Raji (cell line): ENCODE data around the gene PSMD13.

ENCODE experiments used
- POLR2A ChIP-seq: IDR thresholded peaks from 2 replicates; pipeline ENCODE4 v1.6.1; 2011; ENCODE audit warnings: low read depth, low read length, control low read depth; ENCODE audit not compliant: insufficient read depth

Gene PSMD13

DNA sequence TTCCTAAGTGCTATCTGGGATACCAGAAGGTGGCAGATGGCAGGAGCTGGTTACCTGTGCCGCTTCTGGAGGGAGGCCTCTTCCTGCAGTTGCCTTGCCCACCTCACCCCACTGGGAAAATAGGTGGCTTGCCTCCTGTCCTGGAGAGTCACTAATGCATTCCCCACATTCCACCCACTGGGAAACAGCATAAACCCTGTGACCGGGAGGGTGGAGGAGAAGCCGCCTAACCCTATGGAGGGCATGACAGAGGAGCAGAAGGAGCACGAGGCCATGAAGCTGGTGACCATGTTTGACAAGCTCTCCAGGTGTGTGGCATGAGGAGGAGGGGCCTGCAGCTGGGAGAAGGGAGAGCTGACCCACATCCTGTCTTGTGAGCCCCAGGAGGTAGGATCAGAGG is 23.7 kb upstream of the PSMD13 start:
- no peak for TF ChIP-seq POLR2A

DNA sequence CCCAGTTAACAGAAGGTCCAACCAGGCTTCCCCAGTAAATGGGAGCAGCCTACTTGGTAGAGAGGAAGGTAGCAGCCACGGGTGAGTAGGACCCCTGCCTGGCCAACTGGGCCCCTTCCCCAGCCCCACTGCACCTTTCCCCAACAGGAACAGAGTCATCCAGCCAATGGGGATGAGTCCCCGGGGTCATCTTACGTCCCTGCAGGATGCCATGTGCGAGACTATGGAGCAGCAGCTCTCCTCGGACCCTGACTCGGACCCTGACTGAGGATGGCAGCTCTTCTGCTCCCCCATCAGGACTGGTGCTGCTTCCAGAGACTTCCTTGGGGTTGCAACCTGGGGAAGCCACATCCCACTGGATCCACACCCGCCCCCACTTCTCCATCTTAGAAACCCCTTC is 22.7 kb upstream of the PSMD13 start:
- TF ChIP-seq POLR2A: no peak

DNA sequence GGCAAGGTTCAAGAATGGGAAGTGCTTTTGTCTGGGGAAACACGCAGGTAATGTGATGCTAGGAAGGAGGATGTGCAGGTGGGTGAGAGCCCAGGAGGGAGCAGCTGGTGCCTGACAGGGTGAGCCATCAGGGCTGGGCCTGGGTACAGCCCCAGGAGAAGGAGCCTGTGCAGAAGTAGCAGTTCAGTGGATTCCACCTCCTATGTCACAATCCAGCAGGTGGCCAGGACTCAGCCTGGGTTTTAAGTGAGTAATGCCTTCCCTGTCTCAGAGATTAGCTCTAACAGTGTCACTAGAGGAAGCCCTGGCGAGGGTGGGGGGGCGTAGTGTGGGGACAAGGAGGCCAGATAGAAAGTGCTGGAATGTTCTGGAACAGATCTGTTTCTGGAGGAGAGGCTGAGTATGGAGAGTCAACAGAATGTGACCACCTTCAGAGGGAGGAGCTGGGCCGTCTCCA is 21.2 kb upstream of the PSMD13 start:
- no peak for TF ChIP-seq POLR2A

DNA sequence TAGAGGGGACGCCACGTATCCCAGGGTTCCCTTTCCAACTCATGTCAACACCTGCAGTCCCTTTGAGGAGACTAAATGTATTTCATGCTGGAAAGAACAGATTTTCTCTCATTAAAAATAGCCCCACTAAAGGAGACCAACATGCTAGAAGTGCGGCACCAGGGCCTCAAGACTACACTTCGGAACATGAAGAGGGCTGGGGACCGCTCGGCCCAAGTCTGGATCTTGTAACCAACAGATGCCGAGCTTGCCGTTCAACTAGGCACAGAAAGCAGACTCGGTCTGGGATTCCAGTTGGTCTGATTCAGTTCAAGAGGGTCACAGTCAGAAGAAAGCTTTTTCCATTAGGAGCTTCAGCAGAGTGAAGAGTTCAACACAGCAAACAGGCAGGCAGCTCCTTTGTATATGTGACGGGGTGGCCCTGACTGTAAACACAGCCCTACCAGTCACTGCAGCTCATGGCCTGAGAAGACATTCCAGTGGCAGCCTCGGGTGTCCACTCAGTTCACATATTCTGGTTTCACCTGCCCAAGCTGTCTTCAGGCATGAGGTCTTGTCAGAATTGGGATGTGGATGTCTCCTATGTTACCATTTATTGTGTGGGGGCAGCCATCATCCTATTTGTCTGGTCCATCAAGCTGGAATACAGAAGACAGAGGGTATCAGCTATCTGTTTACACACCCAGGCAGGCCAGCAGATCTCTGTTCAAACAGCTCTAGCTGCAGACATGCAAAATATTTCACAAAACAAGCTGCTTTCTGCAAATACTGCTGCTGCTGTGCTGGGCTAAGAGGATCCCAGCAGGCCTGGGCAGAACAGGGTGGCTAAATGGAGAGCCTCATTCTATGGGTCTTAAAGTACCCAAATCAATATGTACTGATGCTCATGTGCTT is 20.4 kb upstream of the PSMD13 start:
- no peak for TF ChIP-seq POLR2A

DNA sequence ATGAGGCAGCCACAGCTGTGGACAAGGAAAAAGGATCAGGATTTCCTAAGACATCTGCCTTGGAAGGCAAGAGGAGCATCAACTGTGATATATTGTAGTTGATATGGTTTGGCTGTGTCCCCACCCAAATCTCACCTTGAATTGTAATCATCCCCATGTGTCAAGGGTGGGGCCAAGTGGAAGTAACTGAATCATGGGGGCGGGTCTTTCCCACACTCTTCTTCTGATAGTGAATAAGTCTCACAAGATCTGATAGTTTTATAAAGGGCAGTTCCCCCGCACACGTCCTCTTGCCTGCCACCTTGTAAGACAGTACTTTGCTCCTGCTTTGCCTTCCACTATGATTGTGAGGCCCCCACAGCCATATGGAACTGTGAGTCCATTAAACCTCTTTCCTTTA is 19.1 kb upstream of the PSMD13 start:
- no peak for TF ChIP-seq POLR2A

DNA sequence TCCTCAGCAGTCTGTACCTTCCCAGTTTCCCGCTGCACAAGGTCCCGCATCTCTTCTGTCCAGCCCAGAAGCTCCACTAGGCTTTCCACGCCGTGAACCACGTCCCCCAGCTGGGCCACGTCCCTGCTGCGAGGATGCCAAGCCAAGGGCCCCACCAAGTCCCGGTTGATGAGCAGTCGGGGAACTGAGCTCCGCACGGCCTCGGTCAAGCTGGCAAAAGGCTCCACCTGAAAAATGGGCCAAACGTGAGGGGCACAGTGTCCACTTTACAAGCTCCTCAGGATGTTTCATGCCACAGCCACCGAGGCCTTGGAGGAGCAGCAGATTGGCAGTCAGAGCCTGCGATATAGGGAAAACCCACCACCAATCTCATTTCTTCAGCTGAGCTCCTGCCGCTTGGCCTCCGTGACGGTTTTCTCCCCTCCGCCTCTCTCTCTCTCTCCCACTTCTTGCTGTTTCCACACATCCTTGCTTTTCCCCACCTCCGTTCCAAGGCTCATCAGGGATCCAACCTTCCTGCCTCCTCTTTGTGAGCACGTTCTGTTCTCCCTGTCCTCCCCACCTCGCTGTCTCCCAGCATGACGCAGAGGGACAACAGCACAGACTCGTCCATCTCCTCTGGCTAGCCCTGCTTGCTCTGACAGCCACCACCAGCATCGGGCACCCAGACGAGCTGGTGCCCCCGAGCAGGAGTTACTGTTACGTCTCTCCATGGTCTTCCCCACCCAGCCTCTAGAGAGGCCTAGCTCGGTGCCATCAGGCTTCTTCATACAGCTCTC is 17.8 kb upstream of the PSMD13 start:
- TF ChIP-seq POLR2A: no peak

DNA sequence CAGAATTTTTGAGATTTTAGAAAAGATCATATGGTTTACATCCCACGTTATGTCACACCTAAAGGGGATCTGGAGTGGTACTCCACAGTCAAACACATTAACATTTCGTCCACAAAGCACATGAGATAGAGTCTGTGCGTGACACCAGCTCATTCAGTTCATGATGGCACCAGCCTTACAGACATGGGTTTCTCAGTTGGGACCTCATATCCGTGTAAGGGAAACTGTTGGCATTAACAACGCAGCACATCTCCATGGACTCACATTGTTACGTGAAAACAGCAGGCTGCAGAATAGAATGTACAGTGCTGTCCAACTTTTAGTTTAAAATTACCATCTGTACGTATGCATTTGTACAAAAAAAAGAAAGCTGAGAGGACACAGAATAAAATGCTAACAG is 15.2 kb upstream of the PSMD13 start:
- no peak for TF ChIP-seq POLR2A

DNA sequence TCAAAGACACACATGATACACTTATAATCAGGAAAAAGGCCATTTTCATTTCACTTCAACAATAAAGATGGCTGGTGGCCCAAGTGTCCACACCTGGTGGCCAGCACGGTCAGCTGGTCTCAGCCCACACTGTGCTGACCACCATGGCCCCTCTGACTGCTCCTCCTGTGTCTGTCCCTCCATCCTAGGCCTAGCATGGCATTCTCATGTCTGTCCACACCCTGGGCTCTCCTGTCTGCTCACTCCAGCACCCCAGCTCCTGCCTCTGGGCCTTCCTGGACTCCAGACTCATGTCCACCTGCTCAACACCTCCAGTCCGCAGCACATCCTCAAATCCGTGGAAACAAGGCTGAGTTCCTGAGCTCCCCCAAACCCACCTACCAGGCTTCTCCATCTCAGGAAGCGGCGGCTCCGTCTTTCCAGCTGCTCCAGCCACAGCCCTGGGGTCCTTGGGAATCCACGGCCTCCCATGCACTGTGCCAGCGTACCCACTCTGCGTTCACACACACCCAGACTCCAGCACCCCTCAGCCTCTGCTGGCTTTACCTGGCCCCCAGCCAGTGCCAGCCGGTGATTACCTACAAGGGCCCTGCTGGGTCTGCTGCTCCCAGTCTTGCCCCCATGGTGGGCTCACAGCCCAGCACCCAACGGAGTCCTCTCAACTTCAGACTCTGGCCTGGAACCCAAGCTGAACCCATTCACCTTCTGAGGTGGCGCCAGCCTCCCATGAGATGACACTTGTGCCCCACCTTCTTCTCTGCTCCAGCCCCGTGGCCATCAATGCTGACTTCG is 14.6 kb upstream of the PSMD13 start:
- TF ChIP-seq POLR2A: no peak

DNA sequence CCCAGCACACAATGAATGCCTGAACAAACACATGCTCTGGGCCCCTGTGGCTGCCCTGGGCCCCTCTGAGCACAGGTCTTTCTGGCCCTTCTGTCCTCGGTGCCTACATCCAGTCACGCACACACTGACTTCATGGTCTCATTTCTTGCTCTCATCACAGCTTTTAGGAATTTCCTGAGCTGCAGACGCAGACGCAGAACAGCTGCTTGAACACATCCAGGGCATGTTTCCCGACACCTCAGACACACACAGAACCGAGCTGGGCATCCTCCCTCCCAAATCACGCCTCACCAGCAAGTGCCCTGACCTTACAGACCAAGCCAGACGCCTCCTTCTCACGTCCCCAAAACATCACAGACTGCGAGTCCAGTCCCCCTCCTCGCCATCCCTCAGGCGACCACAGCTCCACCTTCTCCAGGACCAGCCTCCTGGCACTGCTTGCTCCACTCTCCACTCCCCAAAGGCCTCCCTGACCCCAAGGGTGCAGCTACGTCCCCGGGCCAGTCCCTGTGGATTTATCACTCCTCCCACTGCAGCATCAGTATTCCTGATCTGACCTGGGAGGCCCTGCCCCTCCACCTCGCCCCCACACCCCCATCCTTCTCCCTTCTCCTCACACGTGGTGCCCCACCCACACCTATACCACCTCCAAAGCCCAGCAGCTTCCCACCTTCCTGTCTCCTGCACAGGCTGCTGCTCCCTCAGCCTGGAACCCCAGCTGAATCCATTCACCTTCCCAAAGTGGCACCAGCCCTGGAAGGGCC is 13.6 kb upstream of the PSMD13 start:
- no peak for TF ChIP-seq POLR2A

DNA sequence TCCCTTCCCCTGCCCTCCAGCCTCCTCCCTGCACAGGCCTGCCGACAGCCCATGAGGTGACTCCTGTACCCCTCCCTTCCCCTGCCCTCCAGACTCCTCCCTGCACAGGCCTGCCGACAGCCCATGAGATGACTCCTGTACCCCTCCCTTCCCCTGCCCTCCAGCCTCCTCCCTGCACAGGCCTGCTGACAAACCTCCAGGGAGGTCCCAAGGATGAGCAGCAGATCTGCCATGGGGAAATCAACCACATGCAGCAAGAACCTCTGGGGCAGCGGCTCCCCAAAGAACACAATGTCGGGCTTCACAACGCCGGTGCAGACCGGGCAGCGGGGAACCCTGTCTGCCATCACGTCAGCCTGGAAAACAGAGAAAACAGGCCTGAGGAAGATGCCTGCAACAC is 12.9 kb upstream of the PSMD13 start:
- TF ChIP-seq POLR2A: no peak

DNA sequence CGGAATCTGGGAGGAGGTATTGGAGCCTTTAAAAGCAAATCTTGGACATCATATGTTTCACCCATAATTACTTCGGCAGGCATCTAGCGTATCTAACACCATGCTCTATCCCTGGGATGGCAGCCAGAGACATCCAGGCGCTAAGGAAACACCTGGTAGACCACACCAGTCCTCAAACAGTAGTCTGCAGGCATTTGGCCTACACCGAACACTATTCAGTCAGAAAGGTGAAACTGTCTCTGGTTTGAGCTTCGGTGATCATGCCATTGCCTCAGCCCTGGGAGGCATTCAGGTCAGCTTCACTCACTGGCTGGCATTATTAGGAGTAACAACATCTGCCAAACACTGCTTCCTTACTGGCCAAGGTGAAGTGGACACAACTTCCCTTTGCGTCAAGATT is 12.4 kb upstream of the PSMD13 start:
- TF ChIP-seq POLR2A: no peak

DNA sequence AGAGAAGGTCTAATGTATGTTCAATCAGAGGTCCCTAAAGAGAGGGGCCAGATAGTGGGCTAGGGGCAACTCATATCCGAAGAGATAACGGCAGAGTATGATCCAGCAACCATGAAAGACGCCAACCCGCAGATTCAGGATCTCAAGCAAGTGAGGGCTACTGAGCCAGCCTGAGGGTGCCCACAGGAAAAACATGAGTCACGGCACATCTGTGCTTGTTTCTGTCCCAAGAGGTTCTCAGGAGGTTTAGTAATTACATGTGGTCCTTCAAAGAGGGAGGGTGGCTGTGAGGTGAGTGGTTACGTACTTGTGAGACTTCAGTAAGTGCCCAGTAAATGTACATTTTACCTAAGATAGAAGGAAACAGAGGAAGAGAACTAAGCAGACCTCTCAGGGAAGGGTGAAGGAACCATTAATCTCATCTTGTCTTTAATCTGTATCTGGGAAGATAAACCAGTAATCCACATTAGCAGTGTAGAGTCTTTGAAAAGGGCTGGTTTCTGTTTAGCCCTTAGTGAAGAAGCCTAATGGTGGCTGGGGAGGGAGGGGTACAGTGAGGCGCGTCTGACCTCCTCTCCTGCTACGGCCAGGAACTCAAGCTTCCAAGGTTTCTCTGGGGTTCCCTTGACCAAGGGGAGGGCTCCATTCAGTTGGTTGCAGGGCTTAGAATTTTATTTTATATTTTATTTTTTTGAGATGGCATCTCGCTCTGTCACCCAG is 10.9 kb upstream of the PSMD13 start:
- TF ChIP-seq POLR2A: no peak

DNA sequence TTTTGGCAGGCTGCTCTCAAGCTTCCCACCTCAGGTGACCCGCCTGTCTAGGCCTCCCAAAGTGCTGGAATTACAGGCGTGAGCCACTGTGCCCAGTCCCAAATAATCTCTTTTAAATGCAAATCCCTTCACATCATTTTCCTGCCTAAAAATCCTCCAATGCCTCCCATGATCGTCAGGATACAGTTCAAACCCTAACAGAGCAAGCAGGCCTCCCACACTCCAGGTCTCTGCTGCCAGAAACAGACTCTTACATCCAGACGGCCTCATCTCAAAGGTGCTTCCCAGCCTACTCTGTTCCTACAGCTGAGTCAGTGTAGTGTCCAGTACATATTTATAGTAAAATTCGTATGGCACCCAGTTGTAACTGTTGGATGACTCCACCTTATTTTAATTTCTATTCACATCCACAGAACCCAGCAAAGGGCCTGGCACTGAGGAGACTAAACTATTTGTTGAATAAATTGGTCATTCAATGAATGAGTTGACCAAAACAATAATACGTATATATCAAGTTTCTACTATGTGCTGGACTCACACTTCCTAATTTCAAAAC is 8.9 kb upstream of the PSMD13 start:
- no peak for TF ChIP-seq POLR2A

DNA sequence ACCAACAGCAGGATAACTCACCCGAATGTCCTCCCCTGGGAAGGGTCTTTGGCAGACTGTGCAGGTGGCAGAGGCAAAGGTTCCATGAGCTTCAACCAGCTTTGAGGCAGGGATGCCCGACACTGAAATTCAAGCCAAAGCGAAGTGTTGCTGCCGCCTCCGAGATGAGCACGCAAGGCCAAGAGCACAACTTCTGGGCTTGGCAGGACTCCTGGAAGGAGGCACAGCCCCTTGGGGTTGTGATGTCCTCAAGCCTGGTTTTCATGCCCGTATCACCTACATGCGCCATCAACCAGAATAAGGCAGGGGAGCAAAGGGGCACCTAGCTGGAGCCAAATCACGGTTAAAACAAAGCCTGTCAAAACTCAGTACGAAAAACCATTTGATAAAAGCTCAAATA is 6.3 kb upstream of the PSMD13 start:
- no peak for TF ChIP-seq POLR2A
